C1 segment of cervical spinal cord (tissue), 14 donors: ENCODE data around the gene RIMBP2.

ENCODE experiments used
- DNase-seq, 14 donors: peaks; one replicate each; lab custom pipeline; 2025; lab: John Stamatoyannopoulos, UW

RIMBP2 gene

DNA sequence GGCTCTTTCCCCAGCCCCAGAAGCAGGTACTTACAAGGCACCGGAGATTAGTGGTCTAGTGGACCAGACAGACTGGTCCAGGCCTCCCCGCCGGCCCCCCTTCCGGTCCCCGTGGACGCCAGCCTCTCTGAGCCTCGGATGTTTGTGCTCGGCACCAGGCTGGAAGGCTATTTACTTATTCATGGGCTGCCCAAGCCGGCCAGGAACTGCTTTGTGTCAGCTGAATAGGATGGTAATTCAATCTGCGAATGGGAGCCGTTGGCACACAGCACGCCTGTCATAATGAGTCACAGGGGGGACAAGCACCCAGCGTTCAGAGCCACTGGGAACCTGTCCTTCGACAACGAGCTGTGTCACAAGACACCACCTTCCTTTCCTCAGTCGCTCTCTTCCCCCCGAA is 82.3 kb downstream of the RIMBP2 start:
- DNase-seq, result peak in 10 of 14 donors; percentile 2 to 88 (median 52)

DNA sequence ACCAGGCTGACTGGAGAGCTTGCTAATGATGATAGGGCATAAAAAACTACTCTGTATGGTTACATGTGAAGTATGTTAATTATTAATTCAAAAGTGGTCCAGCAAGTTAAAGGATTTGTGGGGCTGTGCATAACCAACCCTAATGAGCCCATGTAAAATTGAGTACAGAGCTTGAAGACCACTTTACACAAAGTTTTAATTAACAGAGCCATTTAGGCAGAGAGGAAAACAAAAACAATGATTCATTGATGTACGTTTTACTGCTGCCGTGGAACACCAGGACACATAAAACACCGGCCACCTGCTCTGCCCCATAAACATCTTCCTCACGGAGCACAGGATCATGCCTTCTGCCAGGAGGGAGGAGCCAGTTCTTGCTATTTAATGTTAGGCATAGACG is 83.5 kb downstream of the RIMBP2 start:
- DNase-seq, result no peak

DNA sequence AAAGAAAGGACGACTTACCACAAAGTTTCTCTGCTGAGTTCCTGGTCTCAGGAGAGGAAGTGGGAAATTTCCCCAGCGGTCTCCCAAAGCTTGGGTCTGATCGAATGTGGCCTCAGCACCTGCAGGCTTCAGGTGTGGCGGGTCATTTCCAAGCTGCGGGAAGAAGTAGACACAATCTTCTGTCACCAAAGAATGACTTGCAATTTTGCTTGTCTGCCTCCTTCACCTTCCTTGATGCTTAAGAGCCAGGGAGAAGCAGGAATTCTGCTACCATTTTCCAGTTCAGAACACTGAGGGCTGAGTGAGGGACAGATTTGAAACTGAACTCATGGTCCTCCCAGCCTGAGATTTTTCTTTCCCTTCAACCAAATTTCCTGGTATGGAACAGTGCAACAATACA is 87.8 kb downstream of the RIMBP2 start:
- DNase-seq, result no peak

- no peak for DNase-seq
Observed at GRCh38 chr12:130627175-130627574, 88.9 kb downstream of the RIMBP2 start.

- no peak for DNase-seq
Observed at GRCh38 chr12:130626601-130627000, 89.5 kb downstream of the RIMBP2 start.

- no peak for DNase-seq
Observed at GRCh38 chr12:130625201-130625600, 90.9 kb downstream of the RIMBP2 start.

- DNase-seq, result no peak
Observed at GRCh38 chr12:130622803-130623202, 93.3 kb downstream of the RIMBP2 start.

- no peak for DNase-seq
Observed at GRCh38 chr12:130621696-130622298, 94.3 kb downstream of the RIMBP2 start.

GRCh38 chr12:130620756-130621155 is 95.3 kb downstream of the RIMBP2 start:
- no peak for DNase-seq

DNA sequence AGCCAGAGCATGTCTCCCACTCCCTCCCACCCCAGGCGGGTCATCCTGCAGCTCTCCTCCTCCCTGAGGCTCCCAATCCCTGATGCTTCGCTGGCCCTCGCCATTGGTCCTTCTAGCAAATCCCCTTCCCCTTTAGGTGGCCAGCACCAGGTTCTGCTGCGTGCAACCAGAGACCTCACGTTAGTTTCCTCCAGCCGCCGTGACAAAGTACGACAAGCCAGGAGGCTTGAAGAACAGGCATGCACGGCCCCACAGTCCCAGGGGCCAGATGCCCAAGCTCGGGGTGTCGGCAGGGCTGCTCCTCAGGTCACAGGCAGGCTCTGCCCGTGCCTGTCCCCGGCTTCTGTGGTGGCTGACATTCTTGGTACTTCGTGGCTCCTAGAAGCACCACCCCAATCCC is 95.8 kb downstream of the RIMBP2 start:
- DNase-seq, result no peak

GRCh38 chr12:130619385-130620001 is 96.6 kb downstream of the RIMBP2 start:
- no peak for DNase-seq

DNA sequence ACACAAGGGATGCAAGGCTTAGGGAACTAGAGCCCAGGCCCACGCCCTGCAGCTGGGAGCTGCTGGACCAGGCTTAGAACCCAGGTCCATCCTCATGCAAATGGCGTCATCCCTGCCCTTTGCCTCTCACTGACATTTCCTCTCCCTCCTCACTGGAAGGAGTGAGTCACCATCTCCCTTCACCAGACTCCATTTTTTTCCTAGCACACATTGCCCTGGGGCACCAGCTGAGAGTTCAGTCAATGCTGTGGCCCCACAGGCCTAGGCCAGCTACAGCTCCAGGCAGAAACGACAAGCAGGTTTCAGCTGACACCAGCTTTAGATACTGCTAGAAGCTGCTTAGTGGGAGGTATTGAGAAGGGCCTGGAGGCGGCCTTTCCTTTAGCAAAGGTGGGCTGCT is 98.9 kb downstream of the RIMBP2 start:
- no peak for DNase-seq

DNA sequence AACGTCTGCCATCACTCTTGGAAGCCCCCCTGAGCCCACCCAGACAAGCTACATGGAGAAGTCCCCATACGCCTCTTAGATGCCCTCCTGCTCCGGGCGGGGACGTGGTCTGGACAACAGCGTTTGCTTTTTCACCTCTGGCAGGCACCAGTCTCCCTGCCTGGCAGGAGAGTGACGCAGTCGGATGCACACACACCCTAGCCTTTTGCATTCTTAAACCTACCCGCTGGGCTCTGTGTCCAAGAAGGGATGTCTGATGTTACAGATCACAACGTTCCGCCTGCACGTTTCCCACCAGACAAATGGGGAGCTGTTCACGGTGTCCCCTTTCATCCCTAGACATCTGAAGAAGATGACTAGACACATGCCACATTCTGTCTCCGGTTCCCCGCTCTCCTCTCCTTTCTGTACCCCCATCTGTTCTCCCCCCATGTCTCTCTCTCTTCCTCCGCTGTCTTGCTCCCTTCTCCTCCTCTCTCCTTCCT is 100.2 kb downstream of the RIMBP2 start:
- DNase-seq, result no peak

- no peak for DNase-seq
Observed at GRCh38 chr12:130614530-130614905, 101.6 kb downstream of the RIMBP2 start.

- DNase-seq, result no peak
Observed at GRCh38 chr12:130613831-130614529, 102.1 kb downstream of the RIMBP2 start.

DNA sequence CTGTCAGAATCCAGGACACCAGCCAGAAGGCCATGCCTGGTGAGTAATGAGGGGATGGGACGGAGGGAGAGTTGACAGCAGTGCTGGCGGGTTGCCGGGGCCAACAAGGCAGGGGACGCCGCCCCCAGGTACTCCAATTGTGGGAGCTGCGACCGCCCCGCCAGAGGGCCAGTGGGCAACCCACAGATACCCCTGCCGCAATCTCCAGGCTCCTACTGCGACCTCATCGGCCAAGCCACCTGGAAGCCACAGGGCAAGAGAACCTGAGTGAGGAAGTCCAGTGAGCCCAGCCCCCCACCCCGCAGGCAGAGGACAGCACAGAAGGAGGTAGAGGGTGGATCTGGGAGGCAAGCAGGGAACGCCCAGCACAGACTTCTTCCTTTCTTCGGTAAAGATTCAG is 103.0 kb downstream of the RIMBP2 start:
- DNase-seq, result no peak

GRCh38 chr12:130611026-130611905 is 104.8 kb downstream of the RIMBP2 start:
- no peak for DNase-seq

- no peak for DNase-seq
Observed at GRCh38 chr12:130609966-130610365, 106.1 kb downstream of the RIMBP2 start.

DNA sequence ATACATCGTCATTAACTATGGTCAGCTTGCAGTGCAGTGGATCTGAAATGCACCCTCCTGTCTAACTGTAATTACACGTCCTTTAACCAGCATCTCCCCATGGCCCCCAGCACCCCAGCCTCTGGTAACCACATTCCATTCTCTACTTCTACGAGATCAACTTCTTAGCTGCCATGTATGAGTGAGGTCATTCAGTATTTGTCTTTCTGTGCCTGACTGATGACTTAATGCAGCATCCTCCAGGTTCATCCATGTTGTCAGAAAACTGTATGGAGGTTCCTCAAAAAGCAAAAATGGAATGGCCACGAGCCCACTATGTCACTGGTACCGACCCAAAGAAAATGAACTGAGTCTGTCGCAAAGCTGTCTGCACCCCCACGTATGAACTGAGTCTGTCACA is 107.3 kb downstream of the RIMBP2 start:
- DNase-seq, result no peak

GRCh38 chr12:130608132-130608531 is 108.0 kb downstream of the RIMBP2 start:
- no peak for DNase-seq

DNA sequence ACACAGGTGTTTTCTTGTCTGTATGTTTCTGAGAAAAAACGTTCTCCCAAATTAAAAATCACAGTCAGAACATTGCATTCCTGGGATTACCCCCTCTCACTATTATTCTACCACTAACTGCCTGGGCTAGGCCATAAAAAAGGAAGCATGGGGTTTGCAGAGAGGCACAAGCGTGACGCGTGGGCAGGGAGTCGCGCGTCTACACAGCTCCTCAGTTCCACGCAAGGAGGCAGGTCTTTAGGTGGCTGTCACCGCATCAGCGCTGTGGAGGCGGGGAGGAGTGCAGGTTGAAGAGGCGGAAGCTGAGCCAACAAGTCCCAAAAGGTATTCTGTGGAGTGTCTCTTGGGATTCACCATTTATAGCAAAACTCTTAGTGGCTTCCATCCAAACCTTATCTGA is 109.9 kb downstream of the RIMBP2 start:
- DNase-seq, result no peak

GRCh38 chr12:130603396-130603965 is 112.6 kb downstream of the RIMBP2 start:
- no peak for DNase-seq
